22Rv1 (cell line): Measurements from ENCODE around the gene CNPY1.

ENCODE experiments used
- ZFX ChIP-seq: fragments of 450-650 bp; IDR thresholded peaks from 2 replicates; pipeline ENCODE4 v1.6.1; 2017; ENCODE audit warnings: antibody characterized with exemption, borderline replicate concordance
- TF ChIP-seq, protein P1 (sequence below): fragments of 450-650 bp; IDR thresholded peaks from 2 replicates; pipeline ENCODE4 v1.5.1; 2017; ENCODE audit warnings: mild to moderate bottlenecking

GRCh38 chr7:155584261-155584660 lies 37.9 kb upstream of the CNPY1 start:
- TF ChIP-seq, protein P1, sequence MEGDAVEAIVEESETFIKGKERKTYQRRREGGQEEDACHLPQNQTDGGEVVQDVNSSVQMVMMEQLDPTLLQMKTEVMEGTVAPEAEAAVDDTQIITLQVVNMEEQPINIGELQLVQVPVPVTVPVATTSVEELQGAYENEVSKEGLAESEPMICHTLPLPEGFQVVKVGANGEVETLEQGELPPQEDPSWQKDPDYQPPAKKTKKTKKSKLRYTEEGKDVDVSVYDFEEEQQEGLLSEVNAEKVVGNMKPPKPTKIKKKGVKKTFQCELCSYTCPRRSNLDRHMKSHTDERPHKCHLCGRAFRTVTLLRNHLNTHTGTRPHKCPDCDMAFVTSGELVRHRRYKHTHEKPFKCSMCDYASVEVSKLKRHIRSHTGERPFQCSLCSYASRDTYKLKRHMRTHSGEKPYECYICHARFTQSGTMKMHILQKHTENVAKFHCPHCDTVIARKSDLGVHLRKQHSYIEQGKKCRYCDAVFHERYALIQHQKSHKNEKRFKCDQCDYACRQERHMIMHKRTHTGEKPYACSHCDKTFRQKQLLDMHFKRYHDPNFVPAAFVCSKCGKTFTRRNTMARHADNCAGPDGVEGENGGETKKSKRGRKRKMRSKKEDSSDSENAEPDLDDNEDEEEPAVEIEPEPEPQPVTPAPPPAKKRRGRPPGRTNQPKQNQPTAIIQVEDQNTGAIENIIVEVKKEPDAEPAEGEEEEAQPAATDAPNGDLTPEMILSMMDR = no peak
- no peak for TF ChIP-seq ZFX
